Breast epithelium (tissue), 3 donors: ENCODE measurements around the gene REC8.

Experiments
- CTCF ChIP-seq, 3 donors: fragments of 450-650 bp; IDR thresholded peaks; one replicate each; pipeline ENCODE4 v1.5.1; 2016 to 2017; ENCODE audit warnings: antibody characterized with exemption in 3 of 3, mild to moderate bottlenecking in 3 of 3, moderate library complexity in 3 of 3
- POLR2A ChIP-seq: fragments of 450-650 bp; IDR thresholded peaks from one replicate; pipeline ENCODE4 v1.6.1; 2016; ENCODE audit warnings: antibody characterized with exemption, mild to moderate bottlenecking, moderate library complexity
- POLR2AphosphoS5 ChIP-seq, 3 donors: sonication (generic); formaldehyde crosslinking; IDR thresholded peaks; one replicate each; pipeline ENCODE4 v1.6.1; 2017; ENCODE audit warnings: antibody characterized with exemption in 3 of 3

DNA sequence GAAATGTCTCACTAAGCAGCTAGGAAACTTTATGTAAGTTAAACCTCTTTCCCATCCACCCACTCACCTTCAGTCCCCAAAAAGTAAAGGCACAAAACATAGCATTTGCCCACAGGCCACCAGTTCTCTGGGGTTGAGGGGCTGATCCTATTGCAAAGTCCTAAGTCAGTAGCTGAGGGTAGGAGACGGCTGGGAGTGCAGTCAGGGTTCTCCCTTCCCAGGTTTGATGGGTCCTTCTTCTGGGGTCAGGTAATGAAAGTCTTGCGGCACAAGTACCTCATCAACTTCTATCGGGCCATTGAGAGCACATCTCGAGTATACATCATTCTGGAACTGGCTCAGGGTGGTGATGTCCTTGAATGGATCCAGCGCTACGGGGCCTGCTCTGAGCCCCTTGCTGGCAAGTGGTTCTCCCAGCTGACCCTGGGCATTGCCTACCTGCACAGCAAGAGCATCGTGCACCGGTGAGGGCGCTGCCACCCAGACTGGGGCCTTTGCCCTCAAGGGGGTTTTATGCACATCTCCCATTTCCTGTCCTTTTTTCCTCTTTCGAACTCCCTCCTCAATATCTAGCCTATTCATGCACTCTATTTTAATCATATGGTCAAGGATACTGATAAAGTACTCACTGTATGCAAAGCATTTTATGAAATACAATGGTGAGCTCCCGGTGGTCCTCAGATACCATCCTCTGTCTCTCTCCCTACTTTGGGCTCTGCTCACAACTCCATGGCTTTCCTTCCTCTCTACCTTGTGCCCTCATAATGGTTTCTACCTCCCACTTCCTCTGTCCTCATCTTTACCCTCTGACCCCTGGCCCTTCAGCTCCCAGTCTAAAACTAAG lies 34.6 kb downstream of the REC8 start:
- TF ChIP-seq CTCF (IDR thresholded peaks at IDR 0.05) (no peak), POLR2AphosphoS5 (IDR thresholded peaks at IDR 0.05) (no peak), POLR2A (no peak)
